Panc1 (cell line): ENCODE data around the gene BRD1. TPM values are rescaled to one million over a fixed set of nuclear protein-coding genes. Genes with fewer than 3 reads are reported as not detected.

ENCODE experiments used
- ATAC-seq: fragments of 200-7000 bp; cut with Tn5 transposase; 2 replicates; pipeline ENCODE4 v1.9.1; 2020; ENCODE audit warnings: mild to moderate bottlenecking, moderate library complexity
- BruUV-seq: library from RNA; stranded (reverse); fragments of 400-500 nt; replicated peaks from 2 replicates; lab custom pipeline; 2021; lab: Mats Ljungman, UMichigan
- CTCF ChIA-PET: fragments of 300-600 bp; sonication (Branson Sonifier 250); formaldehyde crosslinking; loops from one replicate; lab custom pipeline; 2022; ENCODE audit warnings: antibody characterized with exemption; lab: Charles Lee
- POLR2A ChIA-PET: fragments of 300-600 bp; sonication (Branson Sonifier 250); formaldehyde crosslinking; loops from one replicate; lab custom pipeline; 2022; ENCODE audit warnings: antibody characterized with exemption; lab: Charles Lee
- DNase-seq: peaks from one replicate; pipeline ENCODE4 v3.0.0-alpha.2; 2010; ENCODE audit warnings: low read depth, low spot score
- H3K27ac ChIP-seq: 2 replicates; pipeline ENCODE4 v1.5.1; 2011; ENCODE audit warnings: mild to moderate bottlenecking, low read length, inconsistent platforms
- H3K27me3 ChIP-seq: fragments of 200-500 bp; sonication (Bioruptor generic); 2 replicates; pipeline ENCODE4 v1.6.0; 2014; ENCODE audit warnings: low read length, inconsistent platforms; ENCODE audit not compliant: control insufficient read depth, insufficient read depth
- H3K36me3 ChIP-seq: fragments of 200-500 bp; sonication (Bioruptor generic); 2 replicates; pipeline ENCODE4 v1.5.1; 2014; ENCODE audit warnings: inconsistent platforms, mild to moderate bottlenecking, low read length, moderate library complexity; ENCODE audit not compliant: control insufficient read depth, insufficient read depth
- H3K4me1 ChIP-seq: 2 replicates; pipeline ENCODE4 v1.5.1; 2011; ENCODE audit warnings: inconsistent platforms, mild to moderate bottlenecking, low read length, moderate library complexity; ENCODE audit not compliant: control insufficient read depth, insufficient read depth
- H3K4me3 ChIP-seq, 2 experiments: 2 replicates each; pipeline ENCODE4 v1.5.1; 2011 to 2012; ENCODE audit warnings: low read depth in 2 of 2, low read length in 2 of 2, mild to moderate bottlenecking in 2 of 2, inconsistent platforms in 1 of 2, moderate library complexity in 1 of 2
- H3K9me3 ChIP-seq: fragments of 200-500 bp; sonication (Bioruptor generic); 2 replicates; pipeline ENCODE4 v1.5.1; 2014; ENCODE audit warnings: low read depth, mild to moderate bottlenecking, inconsistent platforms, low read length, moderate library complexity; ENCODE audit not compliant: control insufficient read depth, insufficient read depth
- CTCF ChIP-seq: fragments of 450-650 bp; IDR thresholded peaks from 2 replicates; pipeline ENCODE4 v1.5.1; 2017; ENCODE audit warnings: mild to moderate bottlenecking
- POLR2AphosphoS5 ChIP-seq: IDR thresholded peaks from 2 replicates; pipeline ENCODE4 v1.6.1; 2012; ENCODE audit warnings: mild to moderate bottlenecking, low read depth, low read length, moderate library complexity
- SIN3A ChIP-seq: IDR thresholded peaks from 2 replicates; pipeline ENCODE4 v1.6.1; 2012; ENCODE audit warnings: low read depth, mild to moderate bottlenecking, low read length, moderate library complexity, borderline replicate concordance; ENCODE audit not compliant: insufficient read depth
- TCF7L2 ChIP-seq: IDR thresholded peaks from 2 replicates; pipeline ENCODE4 v1.6.1; 2011; ENCODE audit warnings: mild to moderate bottlenecking, low read depth, low read length, inconsistent platforms
- in situ Hi-C: cut with HindIII; loops from 2 replicates; pipeline ENCODE4 v1.10.0; 2016; ENCODE audit warnings: low sequenced_read_pairs, low pct_unique_long_range_greater_than_20kb
- intact Hi-C: fragments of 100-400 bp; cut with micrococcal nuclease; formaldehyde crosslinking; loops from one replicate; pipeline ENCODE4 v1.10.0; 2022; ENCODE audit not compliant: unreplicated experiment
- total RNA-seq: library from RNA; stranded (reverse); gene quantifications from one replicate; pipeline ENCODE4 v1.2.1, GENCODE V29; 2021; ENCODE audit not compliant: unreplicated experiment
- TF ChIP-seq, protein P1 (sequence below), 2 experiments: IDR thresholded peaks; 2 replicates each; pipeline ENCODE4 v1.6.1; 2011 to 2012; ENCODE audit warnings: low read depth in 2 of 2, control low read depth in 1 of 2, low read length in 1 of 2, mild to moderate bottlenecking in 1 of 2, moderate library complexity in 1 of 2; ENCODE audit not compliant: insufficient read depth in 1 of 2

BRD1 gene
- total RNA-seq, 1 experiment from 2014 or later, result 24.0 TPM

DNA sequence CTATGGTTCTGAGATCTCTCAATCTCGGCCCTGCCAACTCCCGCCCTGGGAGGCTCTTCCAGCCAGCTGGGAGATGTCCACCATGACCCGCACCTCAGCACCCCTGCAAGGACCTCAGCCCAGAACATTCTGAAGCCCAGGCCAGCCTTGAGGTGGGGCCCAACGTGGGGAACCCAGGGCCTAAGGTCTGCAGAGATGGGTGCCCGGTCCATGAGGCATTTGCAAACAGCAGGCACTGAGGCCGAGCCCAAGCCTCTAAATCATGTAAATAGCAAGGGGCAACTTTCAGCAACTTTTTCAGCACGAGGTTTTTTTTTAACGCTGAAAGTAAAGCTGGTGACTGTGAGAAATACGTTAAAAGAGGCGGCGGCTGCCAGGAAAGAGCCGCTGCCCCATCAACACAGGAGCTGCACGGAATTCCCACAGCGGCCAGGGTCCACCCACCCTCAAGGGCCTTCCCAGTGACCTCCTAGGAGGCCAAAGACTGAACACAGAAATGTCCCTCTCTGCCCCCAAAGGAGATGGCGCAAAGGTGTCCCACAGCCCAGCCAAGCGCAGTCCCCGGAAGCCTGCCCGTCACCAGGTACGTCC is 46.9 kb downstream of the BRD1 start:
- in situ Hi-C loops, result no loop called here
- ChIA-PET POLR2A (no interaction called here), CTCF (no interaction called here)
- ATAC-seq, result no peak
- intact Hi-C loops, result no loop called here
- Histone ChIP-seq H3K36me3 (no peaks in the 10 kb centered on the region), H3K27ac (no peak overlapping the region), H3K4me3 (no peak overlapping the region), H3K9me3 (no peaks in the 10 kb centered on the region), H3K4me1 (no peaks in the 10 kb centered on the region), H3K27me3 (no peaks in the 10 kb centered on the region)
- no peak for DNase-seq
- TF ChIP-seq CTCF (no peak), SIN3A (no peak), POLR2AphosphoS5 (no peak), TCF7L2 (no peak)
- TF ChIP-seq, protein P1, sequence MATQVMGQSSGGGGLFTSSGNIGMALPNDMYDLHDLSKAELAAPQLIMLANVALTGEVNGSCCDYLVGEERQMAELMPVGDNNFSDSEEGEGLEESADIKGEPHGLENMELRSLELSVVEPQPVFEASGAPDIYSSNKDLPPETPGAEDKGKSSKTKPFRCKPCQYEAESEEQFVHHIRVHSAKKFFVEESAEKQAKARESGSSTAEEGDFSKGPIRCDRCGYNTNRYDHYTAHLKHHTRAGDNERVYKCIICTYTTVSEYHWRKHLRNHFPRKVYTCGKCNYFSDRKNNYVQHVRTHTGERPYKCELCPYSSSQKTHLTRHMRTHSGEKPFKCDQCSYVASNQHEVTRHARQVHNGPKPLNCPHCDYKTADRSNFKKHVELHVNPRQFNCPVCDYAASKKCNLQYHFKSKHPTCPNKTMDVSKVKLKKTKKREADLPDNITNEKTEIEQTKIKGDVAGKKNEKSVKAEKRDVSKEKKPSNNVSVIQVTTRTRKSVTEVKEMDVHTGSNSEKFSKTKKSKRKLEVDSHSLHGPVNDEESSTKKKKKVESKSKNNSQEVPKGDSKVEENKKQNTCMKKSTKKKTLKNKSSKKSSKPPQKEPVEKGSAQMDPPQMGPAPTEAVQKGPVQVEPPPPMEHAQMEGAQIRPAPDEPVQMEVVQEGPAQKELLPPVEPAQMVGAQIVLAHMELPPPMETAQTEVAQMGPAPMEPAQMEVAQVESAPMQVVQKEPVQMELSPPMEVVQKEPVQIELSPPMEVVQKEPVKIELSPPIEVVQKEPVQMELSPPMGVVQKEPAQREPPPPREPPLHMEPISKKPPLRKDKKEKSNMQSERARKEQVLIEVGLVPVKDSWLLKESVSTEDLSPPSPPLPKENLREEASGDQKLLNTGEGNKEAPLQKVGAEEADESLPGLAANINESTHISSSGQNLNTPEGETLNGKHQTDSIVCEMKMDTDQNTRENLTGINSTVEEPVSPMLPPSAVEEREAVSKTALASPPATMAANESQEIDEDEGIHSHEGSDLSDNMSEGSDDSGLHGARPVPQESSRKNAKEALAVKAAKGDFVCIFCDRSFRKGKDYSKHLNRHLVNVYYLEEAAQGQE (IDR thresholded peaks at IDR 0.05; ENCODE audit: insufficient read depth in 1 of 2, low read depth in 2 of 2, low read length in 1 of 2), result no peak
- no TSS peak for BruUV-seq

DNA sequence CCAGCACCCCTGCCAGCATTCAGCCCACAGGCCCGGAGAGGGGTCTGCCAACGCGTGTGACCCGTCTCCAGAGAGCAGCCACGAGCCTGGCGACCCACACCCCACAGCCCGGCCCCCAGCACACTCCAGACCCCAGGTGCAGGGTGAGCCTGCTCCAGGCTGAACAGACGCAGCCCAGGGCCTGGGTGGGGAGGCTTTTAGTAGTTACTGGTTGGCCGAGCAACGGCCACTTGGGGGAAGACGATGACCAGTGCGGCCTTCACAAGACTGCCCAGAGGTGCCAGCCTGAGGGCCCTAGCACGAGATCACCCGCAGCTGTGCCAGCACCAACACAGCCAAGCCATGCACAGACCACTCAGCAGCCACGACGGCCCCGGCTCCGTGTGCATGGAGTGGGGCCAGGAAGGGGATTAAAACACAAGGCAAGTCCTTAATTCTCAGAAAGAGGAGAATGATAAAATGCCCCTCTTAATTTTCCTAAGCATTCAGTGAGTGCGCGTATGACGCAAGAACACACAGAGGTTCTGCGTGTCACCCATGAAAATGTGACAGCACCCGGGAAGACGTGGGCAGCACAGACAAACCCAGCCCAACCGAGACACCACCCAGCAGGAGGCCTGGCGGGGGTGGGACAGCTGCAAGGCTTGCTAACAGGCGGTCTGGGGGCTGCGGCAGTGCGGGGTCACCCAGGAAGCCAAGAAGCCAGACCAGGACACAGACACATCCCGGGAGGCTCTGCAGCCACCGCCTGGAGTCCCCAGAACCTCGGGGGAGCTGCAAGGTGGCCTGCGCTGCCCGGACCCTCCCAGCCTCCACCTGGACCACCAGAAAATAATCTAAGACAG is 47.6 kb downstream of the BRD1 start:
- no peaks in the 10 kb centered on the region for H3K27me3 ChIP-seq
- BruUV-seq, result no TSS peak
- H3K4me3 ChIP-seq, result no peak overlapping the region
- intact Hi-C loops (no loop called here), in situ Hi-C loops (no loop called here)
- no peaks in the 10 kb centered on the region for H3K36me3 ChIP-seq
- DNase-seq (no peak), ATAC-seq (no peak)
- TF ChIP-seq TCF7L2 (no peak), CTCF (no peak), SIN3A (no peak)
- ChIA-PET POLR2A (no interaction called here), CTCF (no interaction called here)
- no peaks in the 10 kb centered on the region for H3K9me3 ChIP-seq
- no peaks in the 10 kb centered on the region for H3K4me1 ChIP-seq
- no peak overlapping the region for H3K27ac ChIP-seq
